ENCODE measurements around the gene EDARADD. TPM values are rescaled to one million over a fixed set of nuclear protein-coding genes. Genes with fewer than 3 reads are reported as not detected.

The EDARADD gene
- total and polyA plus RNA-seq, 9 donors, result 0.29 to 2.9 (median 0.51) TPM

DNA sequence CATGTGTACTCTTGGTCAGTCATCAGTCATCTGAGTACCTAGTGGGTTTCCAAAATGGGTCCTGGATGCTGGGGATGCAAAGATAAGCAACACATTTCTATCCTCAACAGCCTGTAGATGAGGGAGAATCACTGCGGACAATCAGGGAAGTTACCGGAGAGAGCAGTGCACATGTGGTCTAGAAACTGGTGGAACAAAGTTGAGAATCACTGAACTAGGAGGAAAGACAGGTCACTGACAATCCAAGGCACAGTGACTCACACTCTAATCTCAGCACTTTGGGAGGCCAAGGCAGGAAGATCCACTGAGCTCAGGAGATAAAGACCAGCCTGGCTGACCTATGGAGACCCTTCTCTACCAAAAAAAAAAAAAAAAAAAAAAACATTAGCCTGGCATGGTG lies 98.3 kb downstream of the EDARADD start:
- no peaks in the 10 kb centered on the region for H3K36me3 ChIP-seq
- no peaks in the 10 kb centered on the region for H3K9me3 ChIP-seq
- TF ChIP-seq POLR2A (IDR thresholded peaks at IDR 0.05) (no peak), EP300 (IDR thresholded peaks at IDR 0.05) (no peak)
- TF ChIP-seq, protein P1, sequence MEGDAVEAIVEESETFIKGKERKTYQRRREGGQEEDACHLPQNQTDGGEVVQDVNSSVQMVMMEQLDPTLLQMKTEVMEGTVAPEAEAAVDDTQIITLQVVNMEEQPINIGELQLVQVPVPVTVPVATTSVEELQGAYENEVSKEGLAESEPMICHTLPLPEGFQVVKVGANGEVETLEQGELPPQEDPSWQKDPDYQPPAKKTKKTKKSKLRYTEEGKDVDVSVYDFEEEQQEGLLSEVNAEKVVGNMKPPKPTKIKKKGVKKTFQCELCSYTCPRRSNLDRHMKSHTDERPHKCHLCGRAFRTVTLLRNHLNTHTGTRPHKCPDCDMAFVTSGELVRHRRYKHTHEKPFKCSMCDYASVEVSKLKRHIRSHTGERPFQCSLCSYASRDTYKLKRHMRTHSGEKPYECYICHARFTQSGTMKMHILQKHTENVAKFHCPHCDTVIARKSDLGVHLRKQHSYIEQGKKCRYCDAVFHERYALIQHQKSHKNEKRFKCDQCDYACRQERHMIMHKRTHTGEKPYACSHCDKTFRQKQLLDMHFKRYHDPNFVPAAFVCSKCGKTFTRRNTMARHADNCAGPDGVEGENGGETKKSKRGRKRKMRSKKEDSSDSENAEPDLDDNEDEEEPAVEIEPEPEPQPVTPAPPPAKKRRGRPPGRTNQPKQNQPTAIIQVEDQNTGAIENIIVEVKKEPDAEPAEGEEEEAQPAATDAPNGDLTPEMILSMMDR (IDR thresholded peaks at IDR 0.05), result no peak
- H3K27ac ChIP-seq, result no peak overlapping the region
- intact Hi-C loops (cut with DNase I), result loop anchor here in 2 of 4 donors (5.0 to 10.0 kb wide), 2 partner anchors 332 to 390 kb away; no protein-coding TSS in a partner anchor
- DNase-seq, result no peak
- 94 to 98% (median 95%) methylated on average over 2 of the region's 2 CpGs for WGBS, 3 donors
- H3K4me1 ChIP-seq (ENCODE audit: insufficient read depth), result peaks cover 1% of the 10 kb centered on the region
- H3K27me3 ChIP-seq, result no peaks in the 10 kb centered on the region
- no peak overlapping the region for H3K4me3 ChIP-seq

DNA sequence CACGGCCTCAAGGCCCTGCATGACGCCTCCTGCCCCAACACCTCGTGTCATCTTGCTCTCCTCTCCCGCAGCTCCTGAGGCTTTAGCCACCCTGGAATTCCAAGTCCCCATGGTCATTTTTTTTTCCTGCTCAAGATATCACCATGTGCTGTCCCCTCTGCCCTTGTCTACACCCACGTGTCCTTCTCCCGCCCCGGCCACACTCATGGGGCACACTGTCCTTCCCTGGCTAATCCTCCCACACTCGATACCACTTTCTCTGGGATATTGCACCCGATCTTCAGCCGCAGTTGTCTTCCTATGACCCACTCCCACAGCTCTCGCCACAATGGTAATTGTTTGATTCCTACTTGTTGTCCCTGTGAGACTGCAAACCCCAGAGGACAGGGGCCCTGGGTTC lies 100.0 kb downstream of the EDARADD start:
- Histone ChIP-seq H3K4me1 (ENCODE audit: insufficient read depth) (peaks cover 1% of the 10 kb centered on the region), H3K4me3 (no peak overlapping the region), H3K27me3 (no peaks in the 10 kb centered on the region), H3K9me3 (no peaks in the 10 kb centered on the region), H3K36me3 (no peaks in the 10 kb centered on the region), H3K27ac (no peak overlapping the region)
- no peak for DNase-seq
- intact Hi-C loops (cut with DNase I), result loop anchor here in 2 of 4 donors (5.0 to 10.0 kb wide), 2 partner anchors 331 to 392 kb away; no protein-coding TSS in a partner anchor
- WGBS, 3 donors, result 91 to 95% (median 93%) methylated on average over 11 of the region's 11 CpGs
- no peak for TF ChIP-seq EP300 (IDR thresholded peaks at IDR 0.05)
- no peak for TF ChIP-seq POLR2A (IDR thresholded peaks at IDR 0.05)
- TF ChIP-seq, protein P1 (IDR thresholded peaks at IDR 0.05), result no peak

DNA sequence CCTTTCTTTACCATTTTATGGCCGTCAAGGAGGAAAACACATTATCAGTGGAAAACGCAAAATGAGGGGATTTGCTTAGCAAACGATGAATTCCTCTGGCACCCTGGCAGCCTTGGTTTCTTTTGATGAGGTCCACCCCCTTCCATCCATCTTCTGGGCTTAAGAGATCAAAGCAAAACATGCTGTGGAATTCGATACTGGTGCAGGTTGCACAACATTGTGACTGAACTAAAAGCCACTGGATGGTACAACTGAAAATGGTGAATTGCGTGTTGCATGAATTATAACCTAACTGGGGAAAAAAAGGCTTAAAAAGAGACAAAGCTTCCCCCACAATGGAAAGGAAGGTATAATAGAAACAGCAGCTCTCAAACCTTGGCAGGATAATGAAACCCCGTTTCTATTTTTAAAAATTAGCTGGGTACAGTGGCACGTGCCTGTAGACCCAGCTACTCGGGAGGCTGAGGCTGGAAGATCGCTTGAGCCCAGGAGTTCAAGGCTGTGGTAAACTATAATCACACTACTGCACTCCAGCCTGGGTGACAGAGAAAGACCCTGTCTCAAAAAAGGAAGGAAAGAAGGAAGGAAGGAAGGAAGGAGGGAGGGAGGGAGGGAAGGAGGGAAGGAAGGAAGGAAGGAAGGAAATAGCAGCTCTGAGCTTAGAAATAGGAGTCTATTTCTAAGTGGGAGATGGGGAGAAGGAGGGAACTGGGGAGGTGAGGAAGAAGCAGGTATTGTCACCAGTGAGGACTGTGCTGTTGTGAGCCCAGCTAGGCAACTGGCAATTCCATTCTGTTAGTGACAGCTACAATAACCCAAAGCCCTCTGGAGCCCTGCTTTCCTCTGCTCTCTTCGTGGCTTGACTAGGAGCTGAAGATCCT lies 100.7 kb downstream of the EDARADD start:
- 29 to 34% (median 29%) methylated on average over 10 of the region's 10 CpGs for WGBS, 3 donors
- intact Hi-C loops (cut with DNase I), result loop anchor here in 2 of 4 donors (5.0 to 10.0 kb wide), 2 partner anchors 330 to 393 kb away; no protein-coding TSS in a partner anchor
- no peak for DNase-seq
- no peak overlapping the region for H3K27ac ChIP-seq
- peaks cover 1% of the 10 kb centered on the region for H3K4me1 ChIP-seq (ENCODE audit: insufficient read depth)
- H3K36me3 ChIP-seq, result no peaks in the 10 kb centered on the region
- H3K27me3 ChIP-seq, result no peaks in the 10 kb centered on the region
- H3K9me3 ChIP-seq, result no peaks in the 10 kb centered on the region
- H3K4me3 ChIP-seq, result no peak overlapping the region
- TF ChIP-seq, protein P1 (IDR thresholded peaks at IDR 0.05), result no peak
- no peak for TF ChIP-seq POLR2A (IDR thresholded peaks at IDR 0.05)
- no peak for TF ChIP-seq EP300 (IDR thresholded peaks at IDR 0.05)

DNA sequence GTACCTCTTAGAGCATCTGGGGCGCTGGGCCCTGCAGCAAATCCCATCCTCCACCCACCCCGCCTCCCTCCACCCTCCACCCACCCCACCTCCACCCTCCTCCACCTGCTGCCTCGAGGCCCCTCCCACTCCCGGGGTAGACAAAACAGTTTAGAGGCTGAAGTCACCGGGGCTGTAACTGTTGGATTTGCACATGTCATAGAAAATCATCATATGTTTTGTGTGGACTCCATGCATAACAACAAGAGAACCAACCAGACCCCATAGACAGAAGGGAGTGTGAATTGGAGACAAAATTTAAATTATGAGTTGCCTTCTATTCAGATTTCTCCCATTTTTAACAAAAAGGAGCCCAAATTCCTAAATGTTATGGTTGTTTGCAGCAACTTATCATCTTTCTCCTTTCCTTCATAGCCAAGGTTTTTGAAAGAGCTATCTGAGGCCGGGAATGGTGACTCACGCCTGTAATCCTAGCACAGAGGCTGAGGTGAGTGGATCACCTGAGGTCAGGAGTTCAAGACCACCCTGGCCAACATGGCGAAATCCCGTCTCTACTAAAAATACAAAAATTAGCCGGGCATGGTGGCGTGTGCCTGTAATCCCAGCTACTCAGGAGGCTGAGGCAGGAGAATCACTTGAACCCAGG lies 101.5 kb downstream of the EDARADD start:
- H3K27ac ChIP-seq, result no peak overlapping the region
- WGBS, 3 donors, result 24 to 52% (median 43%) methylated on average over 11 of the region's 11 CpGs
- H3K36me3 ChIP-seq, result no peaks in the 10 kb centered on the region
- intact Hi-C loops (cut with DNase I), result loop anchor here in 1 of 4 donors (10.0 kb wide), 1 partner anchor 329 kb away; no protein-coding TSS in a partner anchor
- no peaks in the 10 kb centered on the region for H3K9me3 ChIP-seq
- no peaks in the 10 kb centered on the region for H3K27me3 ChIP-seq
- H3K4me1 ChIP-seq (ENCODE audit: insufficient read depth), result no peaks in the 10 kb centered on the region
- no peak overlapping the region for H3K4me3 ChIP-seq
- no peak for DNase-seq
- no peak for TF ChIP-seq POLR2A (IDR thresholded peaks at IDR 0.05)
- TF ChIP-seq, protein P1 (IDR thresholded peaks at IDR 0.05), result no peak
- no peak for TF ChIP-seq EP300 (IDR thresholded peaks at IDR 0.05)

Data from ovary (tissue), 9 donors.